ENCODE measurements around the gene LEMD2. TPM values are rescaled to one million over a fixed set of nuclear protein-coding genes. Genes with fewer than 3 reads are reported as not detected.

LEMD2 gene
- total RNA-seq, 2 donors from 2014 or later = 62.0 to 75.8 TPM

GRCh38 chr6:33799454-33800113 is 10.7 kb upstream of the LEMD2 start:
- Histone ChIP-seq H3K27ac (ENCODE audit: low read depth, low read length) (no peak overlapping the region), H3K9ac (ENCODE audit: extremely low read depth, low read length, poor library complexity, severe bottlenecking) (no peak overlapping the region), H3K36me3 (ENCODE audit: control insufficient read depth, insufficient read depth, low read length) (no peaks in the 10 kb centered on the region), H3K4me1 (ENCODE audit: control insufficient read depth, insufficient read depth, low read length) (peaks cover 4% of the 10 kb centered on the region), H3K27me3 (ENCODE audit: control insufficient read depth, insufficient read depth, low read length, poor library complexity, severe bottlenecking) (no peaks in the 10 kb centered on the region), H3K9me3 (ENCODE audit: control insufficient read depth, low read length) (no peaks in the 10 kb centered on the region), H3K4me3 (ENCODE audit: low read length) (no peak overlapping the region)
- H3K36me3 Mint-ChIP-seq (ENCODE audit: low read depth) = no peaks in the 10 kb centered on the region
- TF ChIP-seq CTCF (conservative IDR thresholded peaks at IDR 0.05) = no peak
- H3K27ac Mint-ChIP-seq = no peak overlapping the region
- H3K9me3 Mint-ChIP-seq = no peaks in the 10 kb centered on the region
- peaks cover 9% of the 10 kb centered on the region for H3K4me1 Mint-ChIP-seq
- 86 to 100% methylated on average over 3 to 4 of the region's 4 CpGs for WGBS, 2 experiments (ENCODE audit: insufficient coverage in 1 of 2, insufficient read length in 1 of 2)
- no peak overlapping the region for H3K4me3 Mint-ChIP-seq
- DNase-seq = no peak
- H3K27me3 Mint-ChIP-seq (ENCODE audit: insufficient read depth) = peaks cover 8% of the 10 kb centered on the region

- 88 to 91% methylated on average over 11 to 13 of the region's 13 CpGs for WGBS, 2 experiments (ENCODE audit: insufficient coverage in 1 of 2, insufficient read length in 1 of 2)
- no peak overlapping the region for H3K4me3 Mint-ChIP-seq
These were observed 9.5 kb upstream of the LEMD2 start for GRCh38 chr6:33798343-33798848.

GRCh38 chr6:33797626-33798342 is 8.9 kb upstream of the LEMD2 start:
- no peak overlapping the region for H3K4me3 ChIP-seq (ENCODE audit: low read length)
- WGBS, 2 experiments (ENCODE audit: insufficient coverage in 1 of 2, insufficient read length in 1 of 2) = 82 to 83% methylated on average over 7 to 10 of the region's 10 CpGs
- Mint-ChIP-seq H3K9me3 (no peaks in the 10 kb centered on the region), H3K4me3 (no peak overlapping the region), H3K27ac (no peak overlapping the region), H3K27me3 (ENCODE audit: insufficient read depth) (peaks cover 12% of the 10 kb centered on the region), H3K36me3 (ENCODE audit: low read depth) (no peaks in the 10 kb centered on the region), H3K4me1 (peaks cover 9% of the 10 kb centered on the region)
- H3K4me1 ChIP-seq (ENCODE audit: control insufficient read depth, insufficient read depth, low read length) = peaks cover 4% of the 10 kb centered on the region
- H3K36me3 ChIP-seq (ENCODE audit: control insufficient read depth, insufficient read depth, low read length) = no peaks in the 10 kb centered on the region
- H3K27ac ChIP-seq (ENCODE audit: low read depth, low read length) = peak overlapping the region; percentile 51
- no peak for TF ChIP-seq CTCF (conservative IDR thresholded peaks at IDR 0.05)
- DNase-seq = no peak
- H3K27me3 ChIP-seq (ENCODE audit: control insufficient read depth, insufficient read depth, low read length, poor library complexity, severe bottlenecking) = no peaks in the 10 kb centered on the region
- H3K9me3 ChIP-seq (ENCODE audit: control insufficient read depth, low read length) = no peaks in the 10 kb centered on the region
- no peak overlapping the region for H3K9ac ChIP-seq (ENCODE audit: extremely low read depth, low read length, poor library complexity, severe bottlenecking)

More at GRCh38 chr6:33798343-33798848, 9.5 kb upstream of the LEMD2 start:
- H3K9me3 Mint-ChIP-seq = no peaks in the 10 kb centered on the region
- DNase-seq = no peak
- Histone ChIP-seq H3K27me3 (ENCODE audit: control insufficient read depth, insufficient read depth, low read length, poor library complexity, severe bottlenecking) (no peaks in the 10 kb centered on the region), H3K4me1 (ENCODE audit: control insufficient read depth, insufficient read depth, low read length) (peaks cover 4% of the 10 kb centered on the region), H3K27ac (ENCODE audit: low read depth, low read length) (no peak overlapping the region), H3K36me3 (ENCODE audit: control insufficient read depth, insufficient read depth, low read length) (no peaks in the 10 kb centered on the region), H3K9ac (ENCODE audit: extremely low read depth, low read length, poor library complexity, severe bottlenecking) (no peak overlapping the region), H3K4me3 (ENCODE audit: low read length) (no peak overlapping the region), H3K9me3 (ENCODE audit: control insufficient read depth, low read length) (no peaks in the 10 kb centered on the region)
- peaks cover 9% of the 10 kb centered on the region for H3K4me1 Mint-ChIP-seq
- H3K27ac Mint-ChIP-seq = no peak overlapping the region
- peaks cover 7% of the 10 kb centered on the region for H3K27me3 Mint-ChIP-seq (ENCODE audit: insufficient read depth)
- H3K36me3 Mint-ChIP-seq (ENCODE audit: low read depth) = no peaks in the 10 kb centered on the region
- no peak for TF ChIP-seq CTCF (conservative IDR thresholded peaks at IDR 0.05)
